ENCODE measurements around the gene GMDS.

GMDS gene

GRCh38 chr6:1834646-1835516 is 410.5 kb downstream of the GMDS start:
- no peak for DNase-seq (ENCODE audit: low read depth)
- no peak overlapping the region for H3K4me3 ChIP-seq (ENCODE audit: low read length)
- TF ChIP-seq CTCF (IDR thresholded peaks at IDR 0.05; ENCODE audit: insufficient read depth, low read depth, low read length, missing control alignments) = no peak

GRCh38 chr6:1834207-1834606 is 411.2 kb downstream of the GMDS start:
- TF ChIP-seq CTCF (IDR thresholded peaks at IDR 0.05; ENCODE audit: insufficient read depth, low read depth, low read length, missing control alignments) = no peak
- no peak overlapping the region for H3K4me3 ChIP-seq (ENCODE audit: low read length)
- DNase-seq (ENCODE audit: low read depth) = no peak

- peak; percentile 11 for DNase-seq (ENCODE audit: low read depth)
- H3K4me3 ChIP-seq (ENCODE audit: low read length) = no peak overlapping the region
- TF ChIP-seq CTCF (IDR thresholded peaks at IDR 0.05; ENCODE audit: insufficient read depth, low read depth, low read length, missing control alignments) = no peak
These were observed 412.3 kb downstream of the GMDS start for GRCh38 chr6:1832844-1833787.

GRCh38 chr6:1832358-1832757 is 413.0 kb downstream of the GMDS start:
- no peak for TF ChIP-seq CTCF (IDR thresholded peaks at IDR 0.05; ENCODE audit: insufficient read depth, low read depth, low read length, missing control alignments)
- DNase-seq (ENCODE audit: low read depth) = no peak
- no peak overlapping the region for H3K4me3 ChIP-seq (ENCODE audit: low read length)

- TF ChIP-seq CTCF (IDR thresholded peaks at IDR 0.05; ENCODE audit: insufficient read depth, low read depth, low read length, missing control alignments) = no peak
- no peak for DNase-seq (ENCODE audit: low read depth)
- H3K4me3 ChIP-seq (ENCODE audit: low read length) = no peak overlapping the region
These were observed 417.2 kb downstream of the GMDS start for GRCh38 chr6:1827984-1828793.

GRCh38 chr6:1825926-1826325 is 419.5 kb downstream of the GMDS start:
- TF ChIP-seq CTCF (IDR thresholded peaks at IDR 0.05; ENCODE audit: insufficient read depth, low read depth, low read length, missing control alignments) = no peak
- DNase-seq (ENCODE audit: low read depth) = peak; percentile 75
- no peak overlapping the region for H3K4me3 ChIP-seq (ENCODE audit: low read length)

Measured in epithelial cell of esophagus (primary cell).